HepG2 (cell line): Measurements from ENCODE around the gene TLCD3B. TPM values are rescaled to one million over a fixed set of nuclear protein-coding genes. Genes with fewer than 3 reads are reported as not detected.

Source experiments
- AKNA ChIP-seq: sonication (generic); formaldehyde crosslinking; IDR thresholded peaks from 2 replicates; pipeline ENCODE4 v1.4.0; 2020; ENCODE audit warnings: missing genetic modification reagents, borderline replicate concordance
- ARID4A ChIP-seq: sonication (generic); formaldehyde crosslinking; IDR thresholded peaks from 2 replicates; pipeline ENCODE4 v1.5.0; 2020; ENCODE audit warnings: mild to moderate bottlenecking, missing genetic modification reagents, borderline replicate concordance
- KIAA2018 ChIP-seq: sonication (generic); formaldehyde crosslinking; IDR thresholded peaks from 2 replicates; pipeline ENCODE4 v1.5.0; 2020; ENCODE audit warnings: mild to moderate bottlenecking, missing genetic modification reagents, borderline replicate concordance
- MIXL1 ChIP-seq: IDR thresholded peaks from 2 replicates; pipeline ENCODE4 v1.6.1; 2016
- NAIF1 ChIP-seq: sonication (generic); formaldehyde crosslinking; IDR thresholded peaks from 2 replicates; pipeline ENCODE4 v1.5.0; 2020; ENCODE audit warnings: mild to moderate bottlenecking, missing genetic modification reagents, borderline replicate concordance
- NR0B2 ChIP-seq: sonication (generic); formaldehyde crosslinking; IDR thresholded peaks from 2 replicates; pipeline ENCODE4 v1.4.0; 2020; ENCODE audit warnings: mild to moderate bottlenecking, missing genetic modification reagents
- PCBP1 ChIP-seq: fragments of 200-400 bp; formaldehyde crosslinking; IDR thresholded peaks from 2 replicates; pipeline ENCODE4 v1.6.1; 2017; ENCODE audit warnings: mild to moderate bottlenecking, low read depth, low read length, borderline replicate concordance
- SRSF9 ChIP-seq: fragments of 200-400 bp; formaldehyde crosslinking; IDR thresholded peaks from 2 replicates; pipeline ENCODE4 v1.6.1; 2018; ENCODE audit warnings: borderline replicate concordance, mild to moderate bottlenecking, low read depth, low read length; ENCODE audit not compliant: insufficient read depth, poor library complexity, severe bottlenecking
- ZNF234 ChIP-seq: sonication (generic); formaldehyde crosslinking; conservative IDR thresholded peaks from 2 replicates; pipeline ENCODE4 v1.5.1; 2020; ENCODE audit warnings: mild to moderate bottlenecking, missing genetic modification reagents
- ZNF776 ChIP-seq: sonication (generic); formaldehyde crosslinking; IDR thresholded peaks from 2 replicates; pipeline ENCODE4 v1.4.0; 2020; ENCODE audit warnings: mild to moderate bottlenecking, missing genetic modification reagents
- polyA plus RNA-seq, 8 experiments: library from polyadenylated mRNA; depleted of rRNA in 3 of 8; stranded (reverse) in 7 of 8; unstranded in 1 of 8; fragments of >200 nt; fragmentation: Illumina TruSeq in 4 of 8; extraction: Trizol in 4 of 8; gene quantifications; 2 replicates each; pipeline versions ENCODE4 v1.2.1 to v1.2.3, GENCODE V29; 2011 to 2016; ENCODE audit warnings: low read depth in 4 of 8, missing spikeins in 1 of 8, mixed read lengths in 1 of 8; ENCODE audit not compliant: insufficient read depth in 1 of 8
- total RNA-seq, 5 experiments: library from RNA; depleted of rRNA; stranded (reverse); fragments of >200 nt; fragmentation: Illumina TruSeq; extraction: Trizol; gene quantifications; 2 replicates each; pipeline ENCODE4 v1.2.3, GENCODE V29; 2016; ENCODE audit warnings: low read depth in 1 of 5

TLCD3B gene
- total and polyA plus RNA-seq, 2 of the 13 experiments (the other 11 are each of a cell fraction or from before 2014, with no cell fraction given) = not detected

- TF ChIP-seq ARID4A (CRISPR knock-in tag) (no peak), SRSF9 (no peak), NAIF1 (CRISPR knock-in tag) (no peak), ZNF234 (CRISPR knock-in tag) (no peak), PCBP1 (no peak), KIAA2018 (CRISPR knock-in tag) (no peak), MIXL1 (CRISPR knock-in tag) (no peak), AKNA (CRISPR knock-in tag) (no peak), NR0B2 (no peak), ZNF776 (CRISPR knock-in tag) (no peak)
Measured at GRCh38 chr16:29984137-29984763, 46.8 kb downstream of the TLCD3B start (continued).
